ENCODE measurements around the gene ESPL1. TPM values are rescaled to one million over a fixed set of nuclear protein-coding genes. Genes with fewer than 3 reads are reported as not detected.

Gene ESPL1
- total and polyA plus RNA-seq, 2 donors (not counting 3 experiments of a cell fraction or from before 2014, with no cell fraction given), result 16.2 to 42.7 TPM

DNA sequence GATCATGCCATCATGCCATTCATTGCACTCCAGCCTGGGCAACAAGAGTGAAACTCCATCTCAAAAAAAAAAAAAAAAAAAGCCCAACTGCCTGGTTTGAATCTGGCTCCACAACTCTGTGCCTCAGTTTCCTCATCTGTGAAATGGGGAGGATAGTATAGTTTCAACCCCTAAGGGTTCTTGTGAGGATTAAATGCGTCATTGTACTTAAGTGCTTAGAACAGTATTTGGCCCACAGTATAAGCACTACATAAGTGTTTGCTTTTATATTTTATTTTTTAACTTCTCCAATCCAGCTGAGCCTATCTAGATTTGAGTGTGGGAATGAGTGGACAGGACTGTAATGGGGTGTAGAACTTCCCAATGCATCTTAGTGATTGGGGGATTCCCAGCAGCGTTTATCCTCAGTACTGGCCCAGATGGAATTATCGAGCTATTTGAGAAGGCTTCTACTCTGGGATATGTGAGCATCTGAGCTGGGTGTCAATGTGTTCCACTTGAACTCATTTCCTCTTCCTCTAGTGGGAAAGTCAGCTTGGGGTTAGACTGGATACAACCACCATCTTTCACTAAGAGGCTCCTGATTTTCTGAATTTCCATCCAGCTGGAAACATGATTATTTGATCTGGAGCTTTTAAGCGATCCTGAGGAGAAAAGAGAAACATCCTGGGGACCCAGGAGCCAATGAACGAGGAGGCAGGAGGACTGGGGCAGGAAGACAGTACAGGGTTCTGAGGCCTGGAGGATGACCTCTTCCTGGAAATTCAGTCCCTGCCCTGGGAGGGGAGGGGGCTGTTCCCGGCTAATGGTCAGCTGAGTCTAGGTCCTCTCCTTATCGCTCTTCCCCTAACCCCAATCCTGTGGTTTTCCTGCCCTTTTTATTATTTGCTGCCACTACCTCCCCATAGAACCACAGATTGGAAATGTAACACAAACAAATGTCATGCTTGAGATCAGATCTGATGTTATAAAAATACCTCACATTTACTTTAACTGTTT is 9.3 kb upstream of the ESPL1 start:
- DNase-seq (ENCODE audit: low read depth, low spot score) (peak; percentile 31), FAIRE-seq (peak; percentile 44)
- no peaks in the 10 kb centered on the region for H3K27me3 ChIP-seq (ENCODE audit: control insufficient read depth in 2 of 2, insufficient read depth in 2 of 2, low read length in 2 of 2)
- ChIA-PET CTCF (interaction anchor here (0.8 to 1.2 kb wide), 3 partner anchors 19 to 45 kb away, joined by 3 to 8 read pairs (median 3); no protein-coding TSS in a partner anchor), POLR2A (no interaction called here)
- H4K20me1 ChIP-seq (replicated peaks; ENCODE audit: control insufficient read depth, extremely low read depth, insufficient read depth, low read length), result no peaks in the 10 kb centered on the region
- peaks cover 2 to 4% of the 10 kb centered on the region in 2 experiments for H3K36me3 ChIP-seq (ENCODE audit: control insufficient read depth in 2 of 2, extremely low read depth in 1 of 2, insufficient read depth in 2 of 2, low read length in 2 of 2)
- no peak overlapping the region for H3K4me2 ChIP-seq (ENCODE audit: insufficient read depth, low read length)
- intact Hi-C loops (cut with micrococcal nuclease) (no loop called here), dilution Hi-C loops (cut with MboI; ENCODE audit: extremely low pct_ligation_motif_present, low sequenced_read_pairs) (no loop called here)
- H3K9ac ChIP-seq (replicated peaks; ENCODE audit: extremely low read depth, insufficient read depth, low read length), result no peak overlapping the region
- no peak overlapping the region for H3K4me3 ChIP-seq (replicated peaks in 1 of 3; ENCODE audit: insufficient read depth in 1 of 3, low read depth in 1 of 3, low read length in 3 of 3)
- peak overlapping the region; percentile 65 for H2AFZ ChIP-seq (ENCODE audit: low read depth, low read length)
- BruUV-seq (replicated peaks), result no TSS peak
- no peak overlapping the region for H3K27ac ChIP-seq (ENCODE audit: insufficient read depth, low read depth, low read length)
- no peaks in the 10 kb centered on the region for H3K9me1 ChIP-seq (replicated peaks; ENCODE audit: control insufficient read depth, extremely low read depth, insufficient read depth, low read length)
- H3K79me2 ChIP-seq (ENCODE audit: control insufficient read depth, insufficient read depth, low read length), result no peaks in the 10 kb centered on the region
- H3K4me1 ChIP-seq (ENCODE audit: control insufficient read depth, extremely low read depth, insufficient read depth, low read length), result peaks cover 8% of the 10 kb centered on the region
- TF ChIP-seq, protein P1, sequence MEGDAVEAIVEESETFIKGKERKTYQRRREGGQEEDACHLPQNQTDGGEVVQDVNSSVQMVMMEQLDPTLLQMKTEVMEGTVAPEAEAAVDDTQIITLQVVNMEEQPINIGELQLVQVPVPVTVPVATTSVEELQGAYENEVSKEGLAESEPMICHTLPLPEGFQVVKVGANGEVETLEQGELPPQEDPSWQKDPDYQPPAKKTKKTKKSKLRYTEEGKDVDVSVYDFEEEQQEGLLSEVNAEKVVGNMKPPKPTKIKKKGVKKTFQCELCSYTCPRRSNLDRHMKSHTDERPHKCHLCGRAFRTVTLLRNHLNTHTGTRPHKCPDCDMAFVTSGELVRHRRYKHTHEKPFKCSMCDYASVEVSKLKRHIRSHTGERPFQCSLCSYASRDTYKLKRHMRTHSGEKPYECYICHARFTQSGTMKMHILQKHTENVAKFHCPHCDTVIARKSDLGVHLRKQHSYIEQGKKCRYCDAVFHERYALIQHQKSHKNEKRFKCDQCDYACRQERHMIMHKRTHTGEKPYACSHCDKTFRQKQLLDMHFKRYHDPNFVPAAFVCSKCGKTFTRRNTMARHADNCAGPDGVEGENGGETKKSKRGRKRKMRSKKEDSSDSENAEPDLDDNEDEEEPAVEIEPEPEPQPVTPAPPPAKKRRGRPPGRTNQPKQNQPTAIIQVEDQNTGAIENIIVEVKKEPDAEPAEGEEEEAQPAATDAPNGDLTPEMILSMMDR (IDR thresholded peaks at IDR 0.05; ENCODE audit: extremely low read depth in 1 of 2, insufficient read depth in 1 of 2, low read depth in 1 of 2, low read length in 2 of 2), result no peak
- TF ChIP-seq GATA2 (IDR thresholded peaks at IDR 0.05; ENCODE audit: insufficient read depth, insufficient read length, low read depth, low read length), result peak; percentile 18
- TF ChIP-seq, protein P2, sequence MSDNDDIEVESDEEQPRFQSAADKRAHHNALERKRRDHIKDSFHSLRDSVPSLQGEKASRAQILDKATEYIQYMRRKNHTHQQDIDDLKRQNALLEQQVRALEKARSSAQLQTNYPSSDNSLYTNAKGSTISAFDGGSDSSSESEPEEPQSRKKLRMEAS (IDR thresholded peaks at IDR 0.05; ENCODE audit: insufficient read depth, insufficient read length), result no peak
- H3K9me3 ChIP-seq (replicated peaks; ENCODE audit: control insufficient read depth, insufficient read depth, low read length), result no peaks in the 10 kb centered on the region
